ENCODE measurements around the gene MXRA8.
A peak's percentile ranks its signal among the peaks of the same experiment; 100 is the strongest.
"Not testable (repeated sequence)": the region's sequence is repeated elsewhere in the genome, so short reads cannot be mapped to it uniquely, and the experiment has no call there.

Gene MXRA8, protein sequence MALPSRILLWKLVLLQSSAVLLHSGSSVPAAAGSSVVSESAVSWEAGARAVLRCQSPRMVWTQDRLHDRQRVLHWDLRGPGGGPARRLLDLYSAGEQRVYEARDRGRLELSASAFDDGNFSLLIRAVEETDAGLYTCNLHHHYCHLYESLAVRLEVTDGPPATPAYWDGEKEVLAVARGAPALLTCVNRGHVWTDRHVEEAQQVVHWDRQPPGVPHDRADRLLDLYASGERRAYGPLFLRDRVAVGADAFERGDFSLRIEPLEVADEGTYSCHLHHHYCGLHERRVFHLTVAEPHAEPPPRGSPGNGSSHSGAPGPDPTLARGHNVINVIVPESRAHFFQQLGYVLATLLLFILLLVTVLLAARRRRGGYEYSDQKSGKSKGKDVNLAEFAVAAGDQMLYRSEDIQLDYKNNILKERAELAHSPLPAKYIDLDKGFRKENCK

GRCh38 chr1:1358433-1359271 lies at the start of gene MXRA8:
Gene MXRA8 (minus strand): TSS chr1:1358555. CDS start chr1:1358504, 51 bp downstream.
- DNase-seq (ENCODE audit: low read depth in 2 of 2) = peak; percentile 65 to 75

DNA sequence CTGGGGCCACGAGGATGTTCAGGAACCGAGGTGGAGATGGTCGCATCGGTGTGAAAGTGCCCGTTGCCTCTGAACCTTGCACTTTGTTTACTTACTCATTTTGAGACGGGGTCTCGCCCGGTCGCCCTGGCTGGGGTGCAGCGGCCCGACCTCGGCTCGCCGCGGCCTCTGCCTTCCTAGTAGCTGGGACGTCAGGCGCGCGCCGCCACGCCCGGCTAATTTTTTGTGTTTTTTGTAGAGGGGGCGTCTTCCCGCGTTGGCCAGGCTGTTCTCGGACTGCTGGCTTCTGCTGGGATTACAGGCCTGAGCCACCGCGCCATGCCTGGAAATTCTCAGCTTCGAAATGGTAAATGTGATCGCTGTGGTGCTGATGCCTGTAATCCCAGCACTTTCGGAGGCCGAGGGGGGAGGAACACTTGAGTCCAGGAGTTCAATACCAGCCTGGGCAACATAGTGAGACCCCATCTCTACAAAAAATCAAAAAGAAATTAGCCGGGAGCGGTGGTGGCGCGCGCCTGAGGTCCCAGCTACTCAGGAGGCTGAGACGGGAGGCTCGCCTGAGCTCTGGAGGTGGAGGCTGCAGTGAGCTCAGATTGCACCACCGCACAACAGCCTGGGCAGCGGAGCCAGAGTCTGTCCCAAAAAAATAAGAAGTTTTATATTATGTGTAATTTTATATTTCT lies 49.4 kb upstream of the MXRA8 start:
- DNase-seq (ENCODE audit: low read depth in 2 of 2) = no peak

DNA sequence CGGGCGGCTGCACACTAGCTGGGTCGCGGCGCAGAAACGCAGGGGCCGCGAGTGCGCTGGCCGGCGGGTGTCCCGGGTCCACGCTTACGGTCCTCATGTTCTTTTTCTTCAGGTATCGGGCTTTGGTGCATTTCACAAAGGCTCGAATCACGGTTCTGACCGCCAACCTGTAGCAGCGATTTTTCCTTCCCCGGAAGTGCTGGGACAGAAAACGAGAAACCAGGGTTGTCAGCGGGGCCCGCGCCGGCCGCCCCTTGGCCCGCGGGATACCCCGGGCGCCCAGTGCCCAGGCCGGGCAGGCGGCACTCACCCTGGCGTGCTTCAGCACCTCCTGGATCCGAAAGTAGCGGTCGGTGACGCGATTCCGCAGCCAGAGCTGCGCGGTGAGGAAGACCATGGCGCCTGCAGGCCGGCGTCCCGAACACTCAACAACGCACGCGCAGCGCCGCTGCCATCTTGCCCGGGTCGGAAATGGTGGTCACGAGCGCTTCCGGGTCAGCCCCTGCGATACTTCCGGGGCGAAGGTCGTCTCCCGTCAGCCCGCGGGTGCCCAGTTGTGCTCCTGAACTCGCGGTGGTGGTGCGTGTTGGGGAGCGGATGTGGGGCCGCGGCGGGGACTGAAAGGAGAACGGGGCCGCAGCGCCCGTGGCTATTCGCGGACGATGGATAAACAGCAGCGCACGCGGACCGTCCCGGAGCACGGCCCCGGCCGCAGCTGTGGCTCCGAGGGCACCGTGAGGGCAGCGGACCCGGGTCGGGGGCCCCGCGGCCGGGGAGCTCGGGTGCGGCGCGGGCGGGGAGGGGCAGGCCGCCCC lies 48.7 kb upstream of the MXRA8 start, which contains the start of gene MRPL20:
Gene MRPL20 (minus strand): TSS at position 473 of the 815 bp plus-strand sequence. CDS start 76 bp downstream, at position 397.
- DNase-seq (ENCODE audit: low read depth in 2 of 2) = peak; percentile 67 to 71

DNA sequence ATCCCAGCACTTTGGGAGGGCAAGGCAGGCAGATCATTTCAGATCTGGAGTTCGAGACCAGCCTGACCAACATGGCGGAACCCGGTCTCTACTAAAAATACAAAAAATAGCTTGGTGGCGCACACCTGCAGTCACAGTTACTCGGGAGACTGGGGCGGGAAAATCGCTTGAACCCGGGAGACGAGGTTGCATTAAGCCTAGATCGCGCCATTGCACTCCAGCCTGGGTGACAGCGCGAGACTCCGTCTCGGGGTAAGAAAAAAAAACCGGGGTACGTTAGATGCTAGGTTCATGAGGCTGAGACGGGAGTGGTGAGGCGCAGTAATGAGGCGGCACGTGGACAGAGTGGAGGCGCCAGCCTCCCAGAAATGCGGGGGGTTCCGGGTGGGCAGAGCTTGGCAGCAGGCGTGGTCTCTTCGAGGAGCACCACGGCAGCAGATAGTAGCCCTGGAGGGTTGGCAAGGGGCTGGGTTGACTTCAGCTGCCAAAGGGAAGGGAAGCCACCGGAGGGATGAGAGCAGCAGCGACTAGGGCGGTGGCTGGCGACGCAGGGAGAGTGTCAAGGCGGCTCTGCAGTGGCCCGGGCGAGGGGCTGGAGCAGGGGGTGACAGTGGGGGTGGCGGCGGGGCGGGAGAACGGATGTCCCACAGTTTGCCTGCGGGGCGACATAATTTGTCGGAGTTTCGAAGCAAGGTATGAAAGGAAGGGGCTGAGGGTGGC lies 47.9 kb upstream of the MXRA8 start:
- DNase-seq (ENCODE audit: low read depth in 2 of 2) = no peak

DNA sequence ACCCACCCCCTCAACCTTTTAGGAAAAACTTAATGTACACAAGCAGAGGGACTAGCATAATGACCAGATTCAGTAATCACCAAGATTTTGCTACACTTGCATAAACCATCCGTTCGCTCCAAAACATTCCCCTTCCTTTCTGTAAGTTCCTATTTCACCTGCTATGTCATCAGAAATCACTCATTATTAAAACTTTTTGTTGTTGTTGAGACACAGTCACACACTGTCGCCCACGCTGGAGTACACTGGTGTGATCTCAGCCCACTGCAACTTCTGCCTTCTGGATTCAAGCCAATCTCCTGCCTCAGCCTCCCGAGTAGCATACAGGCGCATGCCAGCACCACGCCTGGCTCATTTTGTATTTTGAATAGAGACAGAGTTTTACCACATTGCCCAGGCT lies 45.3 kb upstream of the MXRA8 start:
- DNase-seq (ENCODE audit: low read depth in 2 of 2) = no peak

DNA sequence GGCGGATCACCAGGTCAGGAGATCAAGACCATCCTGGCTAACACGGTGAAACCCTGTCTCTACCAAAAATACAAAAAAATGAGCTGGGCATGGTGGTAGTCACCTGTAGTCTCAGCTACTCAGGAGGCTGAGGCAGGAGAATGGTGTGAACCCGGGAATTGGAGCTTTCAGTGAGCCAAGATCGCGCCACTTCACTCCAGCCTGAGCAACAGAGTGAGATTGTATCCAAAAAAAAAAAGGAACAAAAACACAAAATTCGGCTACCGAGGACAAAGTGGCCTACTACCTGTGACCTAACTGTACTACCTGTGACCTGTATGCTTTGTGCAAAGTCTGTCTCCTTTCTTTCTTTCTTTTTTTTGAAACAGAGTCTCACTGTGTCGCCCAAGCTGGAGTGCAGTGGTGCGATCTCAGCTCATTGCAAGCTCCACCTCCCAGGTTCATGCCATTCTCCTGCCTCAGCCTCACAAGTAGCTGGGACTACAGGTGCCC lies 44.6 kb upstream of the MXRA8 start:
- not testable (repeated sequence) for DNase-seq (ENCODE audit: low read depth in 2 of 2)

DNA sequence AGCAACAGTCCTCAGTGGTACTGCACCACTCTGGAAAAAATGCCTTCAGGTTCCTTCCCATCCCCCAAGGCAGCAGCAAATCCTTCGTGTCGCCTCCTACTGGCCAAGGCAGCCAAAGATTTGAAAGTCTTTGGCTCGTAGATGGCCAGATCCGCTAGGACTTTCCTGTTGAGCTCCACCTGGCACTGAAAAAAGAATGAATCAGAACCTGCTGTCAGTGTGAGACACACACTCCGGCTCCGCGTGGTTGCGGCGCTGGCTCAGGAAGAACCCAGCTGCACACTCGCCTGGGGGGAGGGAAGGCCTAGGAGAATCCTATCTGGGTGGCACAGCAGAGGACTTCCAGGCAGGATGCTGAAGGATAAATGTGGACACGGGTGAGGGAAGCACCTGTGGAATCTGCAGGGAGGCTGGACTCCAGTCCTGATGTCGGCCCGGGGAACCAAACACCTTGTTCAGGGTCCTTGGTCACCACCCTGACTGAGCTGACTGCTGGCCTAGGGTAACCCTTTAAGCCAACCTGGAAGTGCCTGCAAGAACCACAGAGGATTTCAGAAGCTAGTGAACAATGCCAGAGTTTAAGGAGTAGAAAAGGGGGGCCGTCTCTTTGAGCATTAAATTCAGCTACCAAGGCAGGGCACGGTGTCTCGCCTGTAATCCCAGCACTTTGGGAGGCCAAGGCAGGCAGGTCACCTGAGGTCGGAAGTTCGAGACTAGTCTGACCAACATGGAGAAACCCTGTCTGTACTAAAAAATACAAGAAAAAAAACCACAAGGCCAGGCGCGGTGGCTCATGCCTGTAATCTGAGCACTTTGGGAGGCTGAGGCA lies 43.9 kb upstream of the MXRA8 start:
- DNase-seq (ENCODE audit: low read depth in 2 of 2) = peak in 1 of 2 experiments; percentile 17

DNA sequence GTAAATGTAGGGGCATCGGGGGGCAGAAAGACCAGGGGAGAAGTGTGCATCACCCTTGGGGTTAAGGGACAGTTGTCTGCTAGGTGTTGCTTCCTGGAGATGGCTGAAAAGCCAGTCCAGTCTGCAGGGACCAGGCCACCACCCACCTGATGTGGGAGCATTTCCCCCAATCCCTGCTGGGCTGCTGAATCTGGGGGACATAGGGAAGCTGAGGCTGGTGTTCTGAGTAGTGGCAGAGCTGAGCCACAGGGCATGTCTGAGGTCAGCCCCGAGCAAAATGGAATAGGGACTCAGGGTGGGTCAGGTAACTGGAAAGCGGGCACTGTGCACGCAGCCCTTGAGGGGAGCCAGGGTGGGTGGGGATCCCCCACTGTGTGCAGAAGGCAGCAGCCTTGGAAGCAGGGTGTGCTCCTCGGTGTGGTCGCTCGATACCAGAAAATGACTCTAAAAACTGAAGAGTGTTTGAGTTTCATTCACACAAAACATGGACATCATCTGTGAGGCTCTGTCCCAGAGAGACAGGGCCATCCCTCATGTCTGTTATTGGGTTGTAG lies 43.2 kb upstream of the MXRA8 start:
- no peak for DNase-seq (ENCODE audit: low read depth in 2 of 2)

DNA sequence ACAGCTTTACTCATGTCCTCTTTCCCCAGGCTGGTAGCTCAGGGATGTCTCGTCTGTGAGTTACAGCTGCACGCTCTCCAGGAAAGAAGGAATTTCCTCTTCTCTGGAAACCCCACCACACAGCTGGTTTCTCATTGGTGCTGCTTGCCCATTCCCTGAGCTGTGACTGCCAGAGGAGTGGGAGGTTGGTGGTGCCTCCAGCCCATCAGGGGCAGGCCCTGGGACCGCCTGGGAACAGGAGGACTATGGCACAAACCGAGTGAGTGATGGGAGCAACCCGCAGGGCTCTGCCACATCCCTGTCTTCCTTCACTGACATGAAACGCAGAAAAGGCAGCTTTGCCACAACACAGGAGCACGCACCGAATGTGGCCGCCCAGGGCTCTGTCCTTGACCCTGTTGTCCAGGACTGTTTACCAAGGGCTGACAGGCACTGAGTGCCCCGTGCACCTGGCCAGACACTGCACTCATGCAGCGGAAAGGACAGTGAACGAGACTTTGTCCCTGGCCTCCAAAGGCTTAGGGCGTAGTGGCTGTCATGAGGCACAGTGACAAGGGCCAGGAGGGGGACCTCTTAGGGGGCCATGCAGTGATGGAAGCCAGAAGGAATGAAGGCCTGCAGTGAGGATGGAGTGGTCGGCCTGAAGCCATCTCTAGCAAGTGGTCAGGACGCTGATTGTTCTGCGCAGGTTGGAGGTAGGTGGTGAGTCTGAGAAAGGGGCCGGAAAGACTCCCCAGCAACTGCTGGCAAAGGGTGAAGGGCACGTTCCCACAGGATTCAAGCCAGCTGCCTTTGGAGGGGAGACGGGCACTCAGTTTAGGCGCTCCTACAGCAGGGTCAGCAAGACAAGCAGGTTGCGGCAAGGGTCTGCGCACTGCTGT lies 42.5 kb upstream of the MXRA8 start:
- no peak for DNase-seq (ENCODE audit: low read depth in 2 of 2)

DNA sequence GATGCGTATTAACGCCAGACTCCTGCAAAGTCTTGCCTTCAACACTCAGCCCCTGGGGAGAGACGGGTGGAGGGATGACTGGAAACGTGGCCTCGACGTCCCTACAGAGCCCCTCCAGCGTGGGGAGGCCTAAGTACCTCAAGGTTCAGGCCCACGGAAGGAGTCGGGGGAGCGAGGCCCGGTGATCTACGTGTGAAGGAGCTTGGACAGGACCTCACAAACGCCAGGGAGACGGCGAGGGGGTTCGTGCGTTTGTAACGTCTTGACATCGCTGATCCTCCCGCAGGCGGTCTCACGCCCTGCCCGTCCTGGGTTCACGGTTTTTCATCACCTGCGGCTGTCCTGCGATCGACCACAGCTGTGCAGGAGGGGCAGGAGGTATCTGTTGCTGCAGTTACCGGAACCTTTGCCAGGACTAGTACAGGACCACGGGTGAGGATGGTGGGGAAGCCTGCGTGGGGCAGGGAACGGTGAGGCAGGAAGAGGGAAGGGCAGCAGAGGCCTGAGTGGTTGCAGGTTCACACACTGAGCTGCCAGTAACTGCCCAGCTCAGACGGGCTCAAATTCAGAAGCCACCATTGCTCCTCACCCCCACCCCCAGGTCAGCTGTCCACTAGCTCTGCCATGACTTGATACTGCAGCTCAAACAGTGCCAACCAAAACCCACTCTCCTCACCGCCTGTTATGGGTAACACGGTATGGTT lies 41.7 kb upstream of the MXRA8 start:
- no peak for DNase-seq (ENCODE audit: low read depth in 2 of 2)

GRCh38 chr1:1399187-1399871 lies 41.0 kb upstream of the MXRA8 start, which contains the start of gene CCNL2:
Gene CCNL2 (minus strand): TSS chr1:1399335. CDS start chr1:1399306, 29 bp downstream.
- peak; percentile 96 to 97 for DNase-seq (ENCODE audit: low read depth in 2 of 2)

DNA sequence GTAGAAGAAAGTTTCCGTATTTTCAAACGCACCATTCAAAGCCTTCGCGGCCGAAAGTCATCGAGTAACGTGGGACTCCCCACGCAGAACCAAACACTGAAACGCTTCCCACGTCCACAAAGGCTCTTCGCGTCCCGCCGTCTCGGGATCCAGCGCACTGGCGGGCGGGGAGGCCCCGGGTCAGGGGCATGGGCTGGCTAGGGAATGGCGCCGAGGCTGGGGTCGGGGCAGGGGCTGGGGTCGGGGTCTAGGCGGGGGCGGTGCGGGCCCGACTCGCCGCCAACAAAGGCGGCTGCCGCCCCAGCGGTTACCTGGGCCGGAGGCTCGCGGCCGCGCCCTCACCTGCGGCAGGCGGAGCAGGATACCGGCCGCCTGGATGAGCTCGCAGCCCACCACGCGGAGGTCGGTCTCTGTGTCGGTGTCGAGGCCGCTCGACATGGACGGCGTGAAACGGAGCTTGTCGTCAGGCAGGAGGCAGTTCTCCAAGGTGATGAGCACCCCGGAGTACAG lies 40.4 kb upstream of the MXRA8 start:
- DNase-seq (ENCODE audit: low read depth in 2 of 2) = no peak

GRCh38 chr1:1397839-1398523 lies 39.6 kb upstream of the MXRA8 start:
- DNase-seq (ENCODE audit: low read depth in 2 of 2) = no peak

DNA sequence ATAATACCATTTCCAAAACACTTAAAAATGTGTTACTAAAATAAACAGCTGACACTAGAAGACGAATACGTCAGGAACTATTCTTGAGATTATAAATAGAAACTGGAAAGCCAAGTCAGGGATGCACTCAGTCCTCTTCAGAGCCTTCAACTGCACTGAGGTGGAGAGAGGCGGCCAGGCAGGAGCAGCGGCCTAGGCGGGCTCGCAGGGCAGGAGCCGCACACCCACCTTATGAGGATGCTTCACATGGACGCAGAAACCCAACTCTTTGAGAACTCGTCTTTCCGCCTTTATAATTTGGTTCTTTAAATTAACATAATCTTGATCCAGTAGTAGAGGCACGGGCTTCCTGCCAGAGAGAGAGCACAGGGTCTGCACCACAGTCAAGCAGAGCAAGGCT lies 36.8 kb upstream of the MXRA8 start:
- DNase-seq (ENCODE audit: low read depth in 2 of 2) = no peak

DNA sequence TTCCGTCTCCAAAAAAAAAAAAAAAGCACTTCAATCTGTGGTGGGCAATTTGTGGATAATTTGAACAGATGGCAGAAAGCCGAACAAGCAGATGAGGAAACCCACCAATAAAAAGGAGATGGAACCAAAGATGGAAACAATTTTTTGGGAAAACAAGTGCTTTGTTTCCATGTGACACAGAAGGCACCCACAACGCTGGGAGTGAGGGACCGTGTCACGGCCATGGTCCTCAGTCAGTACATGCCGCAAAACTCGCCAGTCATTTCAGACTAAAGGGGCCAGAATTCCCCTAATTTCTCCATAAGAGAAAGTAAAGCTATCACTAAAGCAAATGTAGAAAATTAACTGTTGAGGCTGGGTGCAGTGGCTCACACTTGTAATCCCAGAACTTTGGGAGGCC lies 35.8 kb upstream of the MXRA8 start:
- no peak for DNase-seq (ENCODE audit: low read depth in 2 of 2)

- no peak for DNase-seq (ENCODE audit: low read depth in 2 of 2)
These were observed 35.1 kb upstream of the MXRA8 start for GRCh38 chr1:1393428-1393827.
